HepG2 (cell line): ENCODE results near the gene FAM20A. TPM values are rescaled to one million over a fixed set of nuclear protein-coding genes. Genes with fewer than 3 reads are reported as not detected.

Experiments used
- GABPB1 ChIP-seq: IDR thresholded peaks from 2 replicates; pipeline ENCODE4 v1.6.1; 2016; ENCODE audit warnings: mild to moderate bottlenecking, missing genetic modification reagents, moderate library complexity, missing compliant biosample characterization
- HNRNPUL1 ChIP-seq: fragments of 200-400 bp; formaldehyde crosslinking; IDR thresholded peaks from 2 replicates; pipeline ENCODE4 v1.6.1; 2017; ENCODE audit warnings: low read depth, mild to moderate bottlenecking, low read length, moderate library complexity
- IRF2 ChIP-seq: IDR thresholded peaks from 2 replicates; pipeline ENCODE4 v1.6.1; 2018; ENCODE audit warnings: missing genetic modification reagents, missing compliant biosample characterization
- KMT2B ChIP-seq: IDR thresholded peaks from 2 replicates; pipeline ENCODE4 v1.6.1; 2016; ENCODE audit warnings: missing genetic modification reagents, missing compliant biosample characterization
- LCORL ChIP-seq, 2 experiments: fragments of 450-650 bp in 1 of 2; sonication (generic) in 1 of 2; formaldehyde crosslinking in 1 of 2; IDR thresholded peaks; 2 replicates each; pipeline versions ENCODE4 v1.5.0 to v1.6.1; 2017 to 2020; ENCODE audit warnings: antibody characterized with exemption in 1 of 2, missing genetic modification reagents in 1 of 2
- NFRKB ChIP-seq: fragments of 450-650 bp; IDR thresholded peaks from 2 replicates; pipeline ENCODE4 v1.6.1; 2017
- POLR2A ChIP-seq, 2 experiments: IDR thresholded peaks; 2 replicates each; pipeline ENCODE4 v1.6.1; 2011; ENCODE audit warnings: low read depth in 2 of 2, low read length in 2 of 2, mild to moderate bottlenecking in 1 of 2, moderate library complexity in 1 of 2; ENCODE audit not compliant: insufficient read depth in 1 of 2
- RFX3 ChIP-seq: IDR thresholded peaks from 2 replicates; pipeline ENCODE4 v1.6.1; 2016; ENCODE audit warnings: missing biosample characterization, missing genetic modification reagents
- SIN3A ChIP-seq: IDR thresholded peaks from 2 replicates; pipeline ENCODE4 v1.6.1; 2011; ENCODE audit warnings: low read depth, mild to moderate bottlenecking, control low read depth, low read length, borderline replicate concordance
- THYN1 ChIP-seq: sonication (generic); formaldehyde crosslinking; IDR thresholded peaks from 2 replicates; pipeline ENCODE4 v1.8.1; 2023; ENCODE audit warnings: low read depth, mild to moderate bottlenecking, moderate library complexity, missing genetic modification reagents, borderline replicate concordance
- ZC3H4 ChIP-seq: sonication (generic); formaldehyde crosslinking; IDR thresholded peaks from 2 replicates; pipeline ENCODE4 v1.4.0; 2020; ENCODE audit warnings: missing genetic modification reagents, borderline replicate concordance
- ZFP90 ChIP-seq: sonication (generic); formaldehyde crosslinking; IDR thresholded peaks from 2 replicates; pipeline ENCODE4 v1.8.0; 2022; ENCODE audit warnings: missing genetic modification reagents, mild to moderate bottlenecking, inconsistent platforms, borderline replicate concordance
- ZNF136 ChIP-seq: sonication (generic); formaldehyde crosslinking; IDR thresholded peaks from 2 replicates; pipeline ENCODE4 v1.8.1; 2022; ENCODE audit warnings: low read depth, mild to moderate bottlenecking, moderate library complexity, missing genetic modification reagents
- ZNF20 ChIP-seq: sonication (generic); formaldehyde crosslinking; IDR thresholded peaks from 2 replicates; pipeline ENCODE4 v1.4.0; 2020; ENCODE audit warnings: mild to moderate bottlenecking, moderate library complexity, missing genetic modification reagents
- ZNF263 ChIP-seq: sonication (generic); formaldehyde crosslinking; IDR thresholded peaks from 2 replicates; pipeline ENCODE4 v1.4.0; 2020; ENCODE audit warnings: missing genetic modification reagents
- ZNF317 ChIP-seq: sonication (generic); formaldehyde crosslinking; IDR thresholded peaks from 2 replicates; pipeline ENCODE4 v1.5.0; 2020; ENCODE audit warnings: mild to moderate bottlenecking, missing genetic modification reagents
- ZNF446 ChIP-seq: sonication (generic); formaldehyde crosslinking; IDR thresholded peaks from 2 replicates; pipeline ENCODE4 v1.5.0; 2020; ENCODE audit warnings: mild to moderate bottlenecking, missing genetic modification reagents
- ZNF530 ChIP-seq: sonication (generic); formaldehyde crosslinking; IDR thresholded peaks from 2 replicates; pipeline ENCODE4 v1.5.0; 2020; ENCODE audit warnings: low read depth, mild to moderate bottlenecking, missing genetic modification reagents
- ZNF569 ChIP-seq: sonication (generic); formaldehyde crosslinking; IDR thresholded peaks from 2 replicates; pipeline ENCODE4 v1.5.0; 2020; ENCODE audit warnings: mild to moderate bottlenecking, missing genetic modification reagents, moderate library complexity, borderline replicate concordance
- ZSCAN12 ChIP-seq: sonication (generic); formaldehyde crosslinking; IDR thresholded peaks from 2 replicates; pipeline ENCODE4 v1.9.0; 2021; ENCODE audit warnings: mild to moderate bottlenecking, missing genetic modification reagents
- polyA plus RNA-seq, 8 experiments: library from polyadenylated mRNA; depleted of rRNA in 3 of 8; stranded (reverse) in 7 of 8; unstranded in 1 of 8; fragments of >200 nt; fragmentation: Illumina TruSeq in 4 of 8; extraction: Trizol in 4 of 8; gene quantifications; 2 replicates each; pipeline versions ENCODE4 v1.2.1 to v1.2.3, GENCODE V29; 2011 to 2016; ENCODE audit warnings: low read depth in 4 of 8, missing spikeins in 1 of 8, mixed read lengths in 1 of 8; ENCODE audit not compliant: insufficient read depth in 1 of 8
- total RNA-seq, 5 experiments: library from RNA; depleted of rRNA; stranded (reverse); fragments of >200 nt; fragmentation: Illumina TruSeq; extraction: Trizol; gene quantifications; 2 replicates each; pipeline ENCODE4 v1.2.3, GENCODE V29; 2016; ENCODE audit warnings: low read depth in 1 of 5
- TF ChIP-seq, protein P1 (sequence below): IDR thresholded peaks from 2 replicates; pipeline ENCODE4 v1.6.1; 2016; ENCODE audit warnings: missing genetic modification reagents, missing compliant biosample characterization
- TF ChIP-seq, protein P2 (sequence below): sonication (generic); formaldehyde crosslinking; IDR thresholded peaks from 2 replicates; pipeline ENCODE4 v1.8.1; 2023; ENCODE audit warnings: missing genetic modification reagents, inconsistent platforms, borderline replicate concordance
- TF ChIP-seq, protein P3 (sequence below): IDR thresholded peaks from 2 replicates; pipeline ENCODE4 v1.6.1; 2016; ENCODE audit warnings: mild to moderate bottlenecking
- TF ChIP-seq, protein P4 (sequence below): sonication (generic); formaldehyde crosslinking; IDR thresholded peaks from 2 replicates; pipeline ENCODE4 v1.5.0; 2020; ENCODE audit warnings: mild to moderate bottlenecking, missing genetic modification reagents, moderate library complexity

FAM20A gene
- total and polyA plus RNA-seq, 2 of the 13 experiments (the other 11 are each of a cell fraction or from before 2014, with no cell fraction given) = 9.3 to 20.7 TPM

DNA sequence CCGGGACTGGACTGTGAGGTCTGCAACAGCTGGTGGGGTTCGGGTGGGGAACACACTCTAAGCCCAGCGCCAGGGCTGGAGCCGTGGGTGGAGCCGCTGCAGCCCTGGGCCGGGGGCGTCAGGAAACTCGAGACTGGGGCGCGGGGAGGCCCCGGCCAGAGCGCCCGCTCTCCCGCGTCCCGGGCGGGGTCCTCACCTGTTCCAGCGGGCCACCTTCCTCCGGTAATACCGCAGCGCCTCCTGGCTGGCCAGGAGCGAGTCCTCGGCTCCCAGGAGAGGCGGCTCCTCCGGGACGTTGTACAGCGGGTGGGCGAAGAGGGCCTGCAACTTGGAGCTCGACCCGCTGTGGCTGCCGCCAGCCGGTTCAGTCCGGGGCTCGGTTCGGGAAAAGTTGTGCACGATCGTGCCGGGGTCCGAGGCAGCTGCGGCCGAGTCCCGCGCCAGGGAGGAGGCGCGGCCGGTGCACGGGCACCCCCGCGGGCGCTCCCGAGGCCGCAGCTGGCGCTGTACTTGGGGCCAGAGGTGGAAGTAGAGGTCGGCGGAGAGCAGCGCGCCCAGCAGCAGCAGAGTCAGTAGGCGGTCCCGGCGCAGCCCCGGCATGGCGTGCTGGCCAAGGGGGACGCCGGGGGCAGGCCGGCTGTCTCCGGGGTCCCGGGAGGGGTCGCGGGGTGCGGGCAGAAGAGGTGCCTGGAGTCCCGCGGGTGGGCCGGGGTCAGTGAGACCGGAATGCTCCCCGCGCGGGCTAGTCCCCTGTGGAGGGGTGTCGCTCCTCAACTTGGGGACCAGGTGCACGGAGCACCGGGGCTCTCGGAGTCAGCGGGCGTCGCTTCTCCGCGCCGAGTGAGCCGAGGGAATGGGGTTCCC is 868 bp downstream of the FAM20A start (continued):
- TF ChIP-seq, protein P1, sequence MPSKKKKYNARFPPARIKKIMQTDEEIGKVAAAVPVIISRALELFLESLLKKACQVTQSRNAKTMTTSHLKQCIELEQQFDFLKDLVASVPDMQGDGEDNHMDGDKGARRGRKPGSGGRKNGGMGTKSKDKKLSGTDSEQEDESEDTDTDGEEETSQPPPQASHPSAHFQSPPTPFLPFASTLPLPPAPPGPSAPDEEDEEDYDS (CRISPR knock-in tag) = peak; percentile 40; the same call in 1 of the 2 replicates
- TF ChIP-seq POLR2A (IDR thresholded peaks at IDR 0.05; ENCODE audit: insufficient read depth in 1 of 2, low read depth in 2 of 2, low read length in 2 of 2) (peak in 1 of 2 experiments; percentile 9; a peak in 2 of 4 replicates), ZC3H4 (CRISPR knock-in tag) (peak; percentile 28; the same call in 1 of the 2 replicates), ZFP90 (CRISPR knock-in tag) (peak; percentile 94), ZNF569 (CRISPR knock-in tag) (no peak), ZNF446 (CRISPR knock-in tag) (peak; percentile 9; the same call in 1 of the 2 replicates), ZNF530 (CRISPR knock-in tag) (0 out of 2 replicates have a peak, but pooled peaks have one; percentile 23), IRF2 (CRISPR knock-in tag) (peak; percentile 60; the same call in 1 of the 2 replicates), THYN1 (CRISPR knock-in tag) (no peak), GABPB1 (CRISPR knock-in tag) (peak; percentile 70; the same call in 1 of the 2 replicates), NFRKB (no peak), ZSCAN12 (CRISPR knock-in tag) (peak; percentile 85; the same call in 1 of the 2 replicates), ZNF136 (0 out of 2 replicates have a peak, but pooled peaks have one; percentile 11), RFX3 (no peak), ZNF263 (CRISPR knock-in tag) (peak; percentile 90), HNRNPUL1 (no peak), SIN3A (peak; percentile 56; the same call in 1 of the 2 replicates), ZNF20 (CRISPR knock-in tag) (peak; percentile 82; the same call in 1 of the 2 replicates), LCORL (IDR thresholded peaks at IDR 0.05) (no peak), LCORL (CRISPR knock-in tag; IDR thresholded peaks at IDR 0.05) (peak; percentile 76), KMT2B (CRISPR knock-in tag) (peak; percentile 54; the same call in 1 of the 2 replicates), ZNF317 (peak; percentile 85)
- TF ChIP-seq, protein P2, sequence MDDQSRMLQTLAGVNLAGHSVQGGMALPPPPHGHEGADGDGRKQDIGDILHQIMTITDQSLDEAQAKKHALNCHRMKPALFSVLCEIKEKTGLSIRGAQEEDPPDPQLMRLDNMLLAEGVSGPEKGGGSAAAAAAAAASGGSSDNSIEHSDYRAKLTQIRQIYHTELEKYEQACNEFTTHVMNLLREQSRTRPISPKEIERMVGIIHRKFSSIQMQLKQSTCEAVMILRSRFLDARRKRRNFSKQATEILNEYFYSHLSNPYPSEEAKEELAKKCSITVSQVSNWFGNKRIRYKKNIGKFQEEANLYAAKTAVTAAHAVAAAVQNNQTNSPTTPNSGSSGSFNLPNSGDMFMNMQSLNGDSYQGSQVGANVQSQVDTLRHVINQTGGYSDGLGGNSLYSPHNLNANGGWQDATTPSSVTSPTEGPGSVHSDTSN (CRISPR knock-in tag) = no peak
- TF ChIP-seq, protein P3, sequence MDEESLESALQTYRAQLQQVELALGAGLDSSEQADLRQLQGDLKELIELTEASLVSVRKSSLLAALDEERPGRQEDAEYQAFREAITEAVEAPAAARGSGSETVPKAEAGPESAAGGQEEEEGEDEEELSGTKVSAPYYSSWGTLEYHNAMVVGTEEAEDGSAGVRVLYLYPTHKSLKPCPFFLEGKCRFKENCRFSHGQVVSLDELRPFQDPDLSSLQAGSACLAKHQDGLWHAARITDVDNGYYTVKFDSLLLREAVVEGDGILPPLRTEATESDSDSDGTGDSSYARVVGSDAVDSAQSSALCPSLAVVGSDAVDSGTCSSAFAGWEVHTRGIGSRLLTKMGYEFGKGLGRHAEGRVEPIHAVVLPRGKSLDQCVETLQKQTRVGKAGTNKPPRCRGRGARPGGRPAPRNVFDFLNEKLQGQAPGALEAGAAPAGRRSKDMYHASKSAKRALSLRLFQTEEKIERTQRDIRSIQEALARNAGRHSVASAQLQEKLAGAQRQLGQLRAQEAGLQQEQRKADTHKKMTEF (CRISPR knock-in tag) = peak; percentile 92
- TF ChIP-seq, protein P4, sequence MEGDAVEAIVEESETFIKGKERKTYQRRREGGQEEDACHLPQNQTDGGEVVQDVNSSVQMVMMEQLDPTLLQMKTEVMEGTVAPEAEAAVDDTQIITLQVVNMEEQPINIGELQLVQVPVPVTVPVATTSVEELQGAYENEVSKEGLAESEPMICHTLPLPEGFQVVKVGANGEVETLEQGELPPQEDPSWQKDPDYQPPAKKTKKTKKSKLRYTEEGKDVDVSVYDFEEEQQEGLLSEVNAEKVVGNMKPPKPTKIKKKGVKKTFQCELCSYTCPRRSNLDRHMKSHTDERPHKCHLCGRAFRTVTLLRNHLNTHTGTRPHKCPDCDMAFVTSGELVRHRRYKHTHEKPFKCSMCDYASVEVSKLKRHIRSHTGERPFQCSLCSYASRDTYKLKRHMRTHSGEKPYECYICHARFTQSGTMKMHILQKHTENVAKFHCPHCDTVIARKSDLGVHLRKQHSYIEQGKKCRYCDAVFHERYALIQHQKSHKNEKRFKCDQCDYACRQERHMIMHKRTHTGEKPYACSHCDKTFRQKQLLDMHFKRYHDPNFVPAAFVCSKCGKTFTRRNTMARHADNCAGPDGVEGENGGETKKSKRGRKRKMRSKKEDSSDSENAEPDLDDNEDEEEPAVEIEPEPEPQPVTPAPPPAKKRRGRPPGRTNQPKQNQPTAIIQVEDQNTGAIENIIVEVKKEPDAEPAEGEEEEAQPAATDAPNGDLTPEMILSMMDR = peak; percentile 92
